NT2/D1 (cell line): Measurements from ENCODE around the gene CRK.
"Not testable (repeated sequence)": the region's sequence is repeated elsewhere in the genome, so short reads cannot be mapped to it uniquely, and the experiment has no call there.

Source experiments
- SUZ12 ChIP-seq: IDR thresholded peaks from 2 replicates; pipeline ENCODE4 v1.6.1; 2011; ENCODE audit not compliant: insufficient read length, insufficient read depth; ENCODE audit errors: extremely low read depth
- YY1 ChIP-seq: IDR thresholded peaks from 2 replicates; pipeline ENCODE4 v1.6.1; 2011; ENCODE audit not compliant: insufficient read length, insufficient read depth
- ZNF274 ChIP-seq: IDR thresholded peaks from 2 replicates; pipeline ENCODE4 v1.6.1; 2011; ENCODE audit warnings: mild to moderate bottlenecking, low read depth, low read length

DNA sequence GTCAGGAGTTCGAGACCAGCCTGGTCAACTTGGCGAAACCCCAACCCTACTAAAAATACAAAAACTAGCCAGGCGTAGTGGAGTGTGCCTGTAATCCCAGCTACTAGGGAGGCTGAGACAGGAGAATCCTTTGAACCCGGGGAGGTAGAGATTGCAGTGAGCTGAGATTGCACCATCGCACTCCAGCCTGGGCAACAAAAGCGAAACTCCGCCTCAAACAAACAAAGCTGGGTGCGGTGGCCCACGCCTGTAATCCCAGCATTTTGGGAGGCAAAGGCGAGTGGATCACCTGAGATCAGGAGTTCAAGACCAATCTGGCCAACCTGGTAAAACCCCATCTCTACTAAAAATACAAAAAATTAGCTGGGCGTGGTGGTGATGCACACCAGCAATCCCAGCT, 2.3 kb downstream of the CRK start:
- TF ChIP-seq ZNF274, SUZ12, YY1: not testable (repeated sequence)
